Measurements from ENCODE around the gene PRXL2B.
A peak's percentile ranks its signal among the peaks of the same experiment; 100 is the strongest.
"Not testable (repeated sequence)": the region's sequence is repeated elsewhere in the genome, so short reads cannot be mapped to it uniquely, and the experiment has no call there.

The PRXL2B gene

GRCh38 chr1:2551544-2551943 is 35.0 kb upstream of the PRXL2B start:
- DNase-seq = not testable (repeated sequence)

GRCh38 chr1:2552189-2552588 is 34.4 kb upstream of the PRXL2B start:
- DNase-seq = no peak

- DNase-seq = not testable (repeated sequence)
These were observed 33.5 kb upstream of the PRXL2B start for GRCh38 chr1:2553076-2553475.

GRCh38 chr1:2553871-2554620 is 32.5 kb upstream of the PRXL2B start:
- DNase-seq = no peak

- DNase-seq = no peak
These were observed 31.8 kb upstream of the PRXL2B start for GRCh38 chr1:2554621-2555387.

GRCh38 chr1:2555634-2556276 is 30.8 kb upstream of the PRXL2B start:
- peak in 1 of 2 donors; percentile 51 for DNase-seq

GRCh38 chr1:2556277-2556677 is 30.3 kb upstream of the PRXL2B start, which contains the start of gene TNFRSF14:
Gene TNFRSF14 (plus strand): TSS chr1:2556371. CDS start chr1:2556665, 294 bp downstream.
- DNase-seq = peak; percentile 24 to 29

- no peak for DNase-seq
These were observed 29.7 kb upstream of the PRXL2B start for GRCh38 chr1:2556678-2557481.

- no peak for DNase-seq
These were observed 28.8 kb upstream of the PRXL2B start for GRCh38 chr1:2557482-2558400.

GRCh38 chr1:2558420-2558819 is 28.2 kb upstream of the PRXL2B start:
- DNase-seq = no peak

GRCh38 chr1:2558861-2559260 is 27.7 kb upstream of the PRXL2B start:
- no peak for DNase-seq

- no peak for DNase-seq
These were observed 26.9 kb upstream of the PRXL2B start for GRCh38 chr1:2559509-2560298.

GRCh38 chr1:2560299-2561073 is 26.1 kb upstream of the PRXL2B start:
- no peak for DNase-seq

GRCh38 chr1:2561446-2561845 is 25.1 kb upstream of the PRXL2B start:
- DNase-seq = no peak

- no peak for DNase-seq
These were observed 24.4 kb upstream of the PRXL2B start for GRCh38 chr1:2561898-2562895.

GRCh38 chr1:2563205-2563604 is 23.4 kb upstream of the PRXL2B start:
- no peak for DNase-seq

GRCh38 chr1:2564006-2564814 is 22.4 kb upstream of the PRXL2B start:
- no peak for DNase-seq
